ENCODE results near the gene NUDT14.

The NUDT14 gene

DNA sequence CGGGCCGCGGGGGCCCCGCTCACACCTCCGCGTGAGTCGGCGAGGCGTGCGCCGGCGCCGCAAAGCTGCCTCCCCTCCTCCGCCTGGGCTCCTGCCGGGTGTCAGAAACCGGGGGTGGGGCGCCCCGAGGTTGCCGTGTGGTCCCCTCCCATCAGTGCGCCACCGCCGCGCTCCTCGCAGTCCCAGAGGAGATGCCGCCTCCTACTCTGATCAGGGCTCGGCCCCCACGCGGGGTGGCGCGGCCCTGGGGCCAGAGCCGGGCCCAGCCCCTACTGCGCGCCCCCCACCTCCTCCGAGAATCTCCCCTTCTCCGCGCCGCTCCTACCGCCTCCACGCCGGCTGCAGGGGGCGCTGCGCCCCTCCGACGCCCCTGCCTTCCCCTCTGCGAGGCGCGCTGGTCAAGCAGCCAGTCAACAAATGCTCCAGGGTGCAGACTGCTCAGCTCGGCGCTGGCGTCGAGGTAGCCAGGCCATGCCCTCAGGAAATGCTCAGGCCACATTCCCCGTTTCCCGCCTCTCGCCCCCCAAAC, 12.1 kb downstream of the NUDT14 start:
- Histone ChIP-seq H3K27ac (ENCODE audit: low read length) (no peak overlapping the region), H3K4me1 (ENCODE audit: control insufficient read depth in 1 of 2, insufficient read depth in 2 of 2, low read length in 2 of 2) (peaks cover 0 to 24% of the 10 kb centered on the region in 2 donors), H3K27me3 (ENCODE audit: low read depth, low read length) (peaks cover 21% of the 10 kb centered on the region), H3K36me3 (ENCODE audit: control insufficient read depth in 1 of 2, insufficient read depth in 2 of 2, low read length in 2 of 2) (no peaks in the 10 kb centered on the region), H3K4me3 (ENCODE audit: low read depth in 1 of 2, low read length in 2 of 2) (peak overlapping the region in 1 of 2 donors; percentile 50), H3K9me3 (ENCODE audit: control insufficient read depth in 1 of 2, low read length in 2 of 2) (no peaks in the 10 kb centered on the region)

DNA sequence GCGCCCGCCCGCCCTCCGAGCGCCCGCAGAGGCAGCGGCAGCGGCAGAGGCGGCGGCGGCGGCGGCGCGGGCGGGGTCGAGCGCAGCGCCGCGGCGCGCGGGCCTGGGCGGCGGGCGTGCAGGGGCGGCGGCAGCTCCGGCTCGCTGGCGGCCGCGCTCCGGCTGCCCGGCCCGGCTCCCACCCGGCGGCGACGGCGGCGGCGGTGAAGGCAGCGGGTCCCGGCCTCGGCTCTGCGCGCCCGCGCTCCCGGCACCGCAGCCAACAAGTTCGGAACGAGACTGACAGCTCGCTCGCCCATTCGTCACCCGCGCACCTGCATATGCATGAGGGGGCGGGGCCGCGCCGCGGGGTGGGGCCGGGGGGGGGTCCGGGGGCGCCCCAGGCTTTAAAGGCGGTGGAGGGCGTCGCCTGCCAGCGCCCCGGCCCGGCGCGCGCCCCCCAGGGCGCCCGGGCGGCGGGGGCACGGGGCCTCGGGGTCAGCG, 12.6 kb downstream of the NUDT14 start, which contains the start of gene JAG2:
JAG2 (minus strand) TSS at position 281 of the 483 bp plus-strand sequence. CDS start 356 bp downstream, outside the sequence.
- peaks cover 0 to 24% of the 10 kb centered on the region in 2 donors for H3K4me1 ChIP-seq (ENCODE audit: control insufficient read depth in 1 of 2, insufficient read depth in 2 of 2, low read length in 2 of 2)
- H3K9me3 ChIP-seq (ENCODE audit: control insufficient read depth in 1 of 2, low read length in 2 of 2), result no peaks in the 10 kb centered on the region
- H3K27ac ChIP-seq (ENCODE audit: low read length), result no peak within 1 kb of the TSS
- peaks cover 21% of the 10 kb centered on the region for H3K27me3 ChIP-seq (ENCODE audit: low read depth, low read length)
- H3K4me3 ChIP-seq (ENCODE audit: low read depth in 1 of 2, low read length in 2 of 2), result peak within 1 kb of the TSS in 1 of 2 donors; percentile 53
- no peaks in the 10 kb centered on the region for H3K36me3 ChIP-seq (ENCODE audit: control insufficient read depth in 1 of 2, insufficient read depth in 2 of 2, low read length in 2 of 2)

DNA sequence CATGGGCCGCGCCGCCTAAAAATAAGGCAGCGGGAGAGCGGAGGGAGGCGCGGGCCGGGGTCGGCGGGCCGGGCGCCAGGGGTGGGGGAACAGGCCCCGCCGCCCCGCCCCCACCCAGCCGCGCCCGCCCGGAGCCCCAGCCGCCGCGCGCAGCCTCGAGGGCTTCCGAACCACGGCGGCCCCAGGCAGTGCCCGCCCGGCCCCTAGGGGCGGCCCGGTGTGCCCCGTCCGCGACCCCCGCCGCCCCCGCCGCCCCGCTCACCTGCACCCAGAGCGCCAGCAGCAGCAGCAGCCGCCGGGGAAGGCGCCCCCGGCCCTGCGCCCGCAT, 13.1 kb downstream of the NUDT14 start:
- peaks cover 0 to 24% of the 10 kb centered on the region in 2 donors for H3K4me1 ChIP-seq (ENCODE audit: control insufficient read depth in 1 of 2, insufficient read depth in 2 of 2, low read length in 2 of 2)
- H3K27me3 ChIP-seq (ENCODE audit: low read depth, low read length), result peaks cover 21% of the 10 kb centered on the region
- no peaks in the 10 kb centered on the region for H3K36me3 ChIP-seq (ENCODE audit: control insufficient read depth in 1 of 2, insufficient read depth in 2 of 2, low read length in 2 of 2)
- H3K4me3 ChIP-seq (ENCODE audit: low read depth in 1 of 2, low read length in 2 of 2), result peak overlapping the region in 1 of 2 donors; percentile 53
- H3K27ac ChIP-seq (ENCODE audit: low read length), result no peak overlapping the region
- H3K9me3 ChIP-seq (ENCODE audit: control insufficient read depth in 1 of 2, low read length in 2 of 2), result no peaks in the 10 kb centered on the region

DNA sequence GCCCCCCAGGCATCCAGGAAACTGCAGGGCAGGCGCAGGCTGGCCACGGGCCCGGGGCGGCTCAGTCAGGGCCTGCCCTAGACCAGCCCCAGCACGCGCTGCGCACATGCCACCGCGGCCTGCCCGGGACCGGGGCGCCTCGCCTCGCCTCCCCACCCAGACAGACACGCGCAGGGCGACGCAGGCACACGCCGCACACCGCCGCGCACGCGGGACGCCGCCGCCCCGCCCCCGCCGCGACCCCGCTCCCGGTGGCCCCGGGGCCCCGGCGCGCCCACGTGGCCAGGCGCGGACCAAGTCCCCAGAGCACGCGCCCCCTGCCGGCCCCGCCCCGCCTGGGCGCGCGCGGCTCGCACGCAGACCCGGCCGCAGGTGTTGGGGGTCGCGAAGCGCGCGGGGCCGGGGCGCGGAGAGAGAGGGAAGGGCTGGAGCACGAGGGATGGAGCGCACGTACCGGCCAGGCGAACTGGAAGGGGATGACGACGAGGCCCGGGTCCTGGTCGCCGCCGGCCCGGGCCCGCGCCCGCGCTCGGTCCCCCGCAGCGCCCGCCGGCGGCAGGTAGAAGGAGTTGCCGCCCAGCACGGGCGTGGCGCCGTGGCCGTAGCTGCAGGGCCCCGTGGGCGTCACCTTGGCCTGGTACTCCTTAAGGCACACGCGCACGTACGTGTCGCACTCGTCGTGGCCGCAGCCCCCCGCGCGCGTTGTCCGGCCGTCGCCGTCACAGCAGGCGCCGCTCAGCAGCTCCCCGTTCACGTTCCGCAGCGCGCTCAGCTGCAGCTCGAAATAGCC, 13.6 kb downstream of the NUDT14 start:
- Histone ChIP-seq H3K36me3 (ENCODE audit: control insufficient read depth in 1 of 2, insufficient read depth in 2 of 2, low read length in 2 of 2) (no peaks in the 10 kb centered on the region), H3K27ac (ENCODE audit: low read length) (no peak overlapping the region), H3K4me3 (ENCODE audit: low read depth in 1 of 2, low read length in 2 of 2) (peak overlapping the region in 1 of 2 donors; percentile 53), H3K9me3 (ENCODE audit: control insufficient read depth in 1 of 2, low read length in 2 of 2) (no peaks in the 10 kb centered on the region), H3K27me3 (ENCODE audit: low read depth, low read length) (peaks cover 21% of the 10 kb centered on the region), H3K4me1 (ENCODE audit: control insufficient read depth in 1 of 2, insufficient read depth in 2 of 2, low read length in 2 of 2) (peaks cover 0 to 24% of the 10 kb centered on the region in 2 donors)

GRCh38 chr14:105166571-105167302, 14.4 kb downstream of the NUDT14 start:
- Histone ChIP-seq H3K27me3 (ENCODE audit: low read depth, low read length) (peaks cover 21% of the 10 kb centered on the region), H3K4me3 (ENCODE audit: low read depth in 1 of 2, low read length in 2 of 2) (no peak overlapping the region), H3K9me3 (ENCODE audit: control insufficient read depth in 1 of 2, low read length in 2 of 2) (no peaks in the 10 kb centered on the region), H3K4me1 (ENCODE audit: control insufficient read depth in 1 of 2, insufficient read depth in 2 of 2, low read length in 2 of 2) (peaks cover 0 to 24% of the 10 kb centered on the region in 2 donors), H3K27ac (ENCODE audit: low read length) (no peak overlapping the region), H3K36me3 (ENCODE audit: control insufficient read depth in 1 of 2, insufficient read depth in 2 of 2, low read length in 2 of 2) (no peaks in the 10 kb centered on the region)

- Histone ChIP-seq H3K27ac (ENCODE audit: low read length) (no peak overlapping the region), H3K9me3 (ENCODE audit: control insufficient read depth in 1 of 2, low read length in 2 of 2) (no peaks in the 10 kb centered on the region), H3K36me3 (ENCODE audit: control insufficient read depth in 1 of 2, insufficient read depth in 2 of 2, low read length in 2 of 2) (no peaks in the 10 kb centered on the region), H3K4me3 (ENCODE audit: low read depth in 1 of 2, low read length in 2 of 2) (no peak overlapping the region), H3K27me3 (ENCODE audit: low read depth, low read length) (peaks cover 20% of the 10 kb centered on the region), H3K4me1 (ENCODE audit: control insufficient read depth in 1 of 2, insufficient read depth in 2 of 2, low read length in 2 of 2) (peaks cover 0 to 23% of the 10 kb centered on the region in 2 donors)
These were observed 15.2 kb downstream of the NUDT14 start for GRCh38 chr14:105165761-105166485.

- peaks cover 0 to 16% of the 10 kb centered on the region in 2 donors for H3K4me1 ChIP-seq (ENCODE audit: control insufficient read depth in 1 of 2, insufficient read depth in 2 of 2, low read length in 2 of 2)
- H3K4me3 ChIP-seq (ENCODE audit: low read depth in 1 of 2, low read length in 2 of 2), result no peak overlapping the region
- no peak overlapping the region for H3K27ac ChIP-seq (ENCODE audit: low read length)
- H3K36me3 ChIP-seq (ENCODE audit: control insufficient read depth in 1 of 2, insufficient read depth in 2 of 2, low read length in 2 of 2), result no peaks in the 10 kb centered on the region
- peaks cover 13% of the 10 kb centered on the region for H3K27me3 ChIP-seq (ENCODE audit: low read depth, low read length)
- no peaks in the 10 kb centered on the region for H3K9me3 ChIP-seq (ENCODE audit: control insufficient read depth in 1 of 2, low read length in 2 of 2)
These were observed 15.9 kb downstream of the NUDT14 start for GRCh38 chr14:105165134-105165704.

GRCh38 chr14:105163040-105163742, 17.9 kb downstream of the NUDT14 start:
- no peaks in the 10 kb centered on the region for H3K9me3 ChIP-seq (ENCODE audit: control insufficient read depth in 1 of 2, low read length in 2 of 2)
- H3K36me3 ChIP-seq (ENCODE audit: control insufficient read depth in 1 of 2, insufficient read depth in 2 of 2, low read length in 2 of 2), result no peaks in the 10 kb centered on the region
- no peak overlapping the region for H3K4me3 ChIP-seq (ENCODE audit: low read depth in 1 of 2, low read length in 2 of 2)
- no peak overlapping the region for H3K27ac ChIP-seq (ENCODE audit: low read length)
- peaks cover 4% of the 10 kb centered on the region for H3K27me3 ChIP-seq (ENCODE audit: low read depth, low read length)
- H3K4me1 ChIP-seq (ENCODE audit: control insufficient read depth in 1 of 2, insufficient read depth in 2 of 2, low read length in 2 of 2), result peaks cover 0 to 9% of the 10 kb centered on the region in 2 donors

GRCh38 chr14:105162669-105162979, 18.5 kb downstream of the NUDT14 start:
- H3K4me1 ChIP-seq (ENCODE audit: control insufficient read depth in 1 of 2, insufficient read depth in 2 of 2, low read length in 2 of 2), result peaks cover 0 to 6% of the 10 kb centered on the region in 2 donors
- H3K9me3 ChIP-seq (ENCODE audit: control insufficient read depth in 1 of 2, low read length in 2 of 2), result no peaks in the 10 kb centered on the region
- H3K36me3 ChIP-seq (ENCODE audit: control insufficient read depth in 1 of 2, insufficient read depth in 2 of 2, low read length in 2 of 2), result no peaks in the 10 kb centered on the region
- no peak overlapping the region for H3K4me3 ChIP-seq (ENCODE audit: low read depth in 1 of 2, low read length in 2 of 2)
- H3K27me3 ChIP-seq (ENCODE audit: low read depth, low read length), result peaks cover 4% of the 10 kb centered on the region
- no peak overlapping the region for H3K27ac ChIP-seq (ENCODE audit: low read length)

DNA sequence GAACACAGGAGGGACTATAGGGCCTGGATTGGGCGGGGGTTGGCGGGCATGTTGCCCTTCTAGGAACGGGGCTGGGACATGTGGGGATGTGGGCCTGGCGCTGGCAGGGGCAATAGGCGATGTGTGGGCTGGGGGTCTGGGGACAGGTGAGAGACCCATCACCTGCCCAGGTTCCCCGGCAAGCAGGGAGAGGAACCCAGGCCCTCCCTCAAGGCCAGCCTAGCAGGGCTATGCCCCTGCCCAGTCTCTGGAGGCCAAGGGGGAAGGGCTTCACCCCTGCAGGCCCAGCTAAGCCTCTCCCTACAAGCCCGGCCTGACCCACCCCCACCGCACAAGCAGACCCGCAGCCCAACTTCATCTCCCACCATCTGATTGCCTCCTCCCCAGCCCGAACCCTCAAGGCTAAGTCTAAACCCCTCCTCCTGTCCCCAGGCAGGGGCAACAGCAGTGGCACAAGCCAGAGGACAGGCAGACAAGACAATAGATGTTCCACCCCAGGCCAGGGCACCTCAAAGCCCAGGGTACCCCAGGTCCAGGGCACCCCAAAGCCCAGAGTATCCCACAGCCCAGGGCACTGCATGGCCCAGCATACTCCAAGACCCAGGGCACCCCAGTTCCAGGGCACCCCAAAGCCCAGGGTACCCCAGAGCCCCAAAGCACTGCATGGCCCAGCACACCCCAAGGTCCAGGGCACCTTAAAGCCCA, 19.0 kb downstream of the NUDT14 start:
- Histone ChIP-seq H3K27me3 (ENCODE audit: low read depth, low read length) (peaks cover 4% of the 10 kb centered on the region), H3K27ac (ENCODE audit: low read length) (no peak overlapping the region), H3K36me3 (ENCODE audit: control insufficient read depth in 1 of 2, insufficient read depth in 2 of 2, low read length in 2 of 2) (no peaks in the 10 kb centered on the region), H3K4me3 (ENCODE audit: low read depth in 1 of 2, low read length in 2 of 2) (no peak overlapping the region), H3K9me3 (ENCODE audit: control insufficient read depth in 1 of 2, low read length in 2 of 2) (no peaks in the 10 kb centered on the region), H3K4me1 (ENCODE audit: control insufficient read depth in 1 of 2, insufficient read depth in 2 of 2, low read length in 2 of 2) (peaks cover 0 to 4% of the 10 kb centered on the region in 2 donors)
